Activated naive CD8-positive, alpha-beta T cell treated with anti-CD3 and anti-CD28 coated beads, Interleukin-2, amount 50 U/mL, for 24 hours (primary cell): ENCODE measurements around the gene SLIT3.
A peak's percentile ranks its signal among the peaks of the same experiment; 100 is the strongest.

ENCODE experiments used
- ATAC-seq: fragments of 150-1000 bp; cut with Tn5 transposase; one replicate; pipeline ENCODE4 v1.10.0; 2021
- DNase-seq: peaks from one replicate; pipeline ENCODE4 v3.0.0; 2021
- H3K27ac Mint-ChIP-seq: one replicate; pipeline ENCODE4 v1.8.0; 2021; ENCODE audit warnings: mild to moderate bottlenecking, mixed read lengths
- H3K27me3 Mint-ChIP-seq: one replicate; pipeline ENCODE4 v1.8.0; 2021; ENCODE audit warnings: mixed read lengths
- H3K36me3 Mint-ChIP-seq: one replicate; pipeline ENCODE4 v1.8.0; 2021; ENCODE audit warnings: low read depth, mixed read lengths
- H3K4me1 Mint-ChIP-seq: one replicate; pipeline ENCODE4 v1.8.0; 2021; ENCODE audit warnings: mixed read lengths
- H3K4me3 Mint-ChIP-seq: one replicate; pipeline ENCODE4 v1.8.0; 2021; ENCODE audit warnings: mild to moderate bottlenecking, moderate library complexity, mixed read lengths
- H3K9me3 Mint-ChIP-seq: one replicate; pipeline ENCODE4 v1.8.0; 2021; ENCODE audit warnings: mixed read lengths

The SLIT3 gene

DNA sequence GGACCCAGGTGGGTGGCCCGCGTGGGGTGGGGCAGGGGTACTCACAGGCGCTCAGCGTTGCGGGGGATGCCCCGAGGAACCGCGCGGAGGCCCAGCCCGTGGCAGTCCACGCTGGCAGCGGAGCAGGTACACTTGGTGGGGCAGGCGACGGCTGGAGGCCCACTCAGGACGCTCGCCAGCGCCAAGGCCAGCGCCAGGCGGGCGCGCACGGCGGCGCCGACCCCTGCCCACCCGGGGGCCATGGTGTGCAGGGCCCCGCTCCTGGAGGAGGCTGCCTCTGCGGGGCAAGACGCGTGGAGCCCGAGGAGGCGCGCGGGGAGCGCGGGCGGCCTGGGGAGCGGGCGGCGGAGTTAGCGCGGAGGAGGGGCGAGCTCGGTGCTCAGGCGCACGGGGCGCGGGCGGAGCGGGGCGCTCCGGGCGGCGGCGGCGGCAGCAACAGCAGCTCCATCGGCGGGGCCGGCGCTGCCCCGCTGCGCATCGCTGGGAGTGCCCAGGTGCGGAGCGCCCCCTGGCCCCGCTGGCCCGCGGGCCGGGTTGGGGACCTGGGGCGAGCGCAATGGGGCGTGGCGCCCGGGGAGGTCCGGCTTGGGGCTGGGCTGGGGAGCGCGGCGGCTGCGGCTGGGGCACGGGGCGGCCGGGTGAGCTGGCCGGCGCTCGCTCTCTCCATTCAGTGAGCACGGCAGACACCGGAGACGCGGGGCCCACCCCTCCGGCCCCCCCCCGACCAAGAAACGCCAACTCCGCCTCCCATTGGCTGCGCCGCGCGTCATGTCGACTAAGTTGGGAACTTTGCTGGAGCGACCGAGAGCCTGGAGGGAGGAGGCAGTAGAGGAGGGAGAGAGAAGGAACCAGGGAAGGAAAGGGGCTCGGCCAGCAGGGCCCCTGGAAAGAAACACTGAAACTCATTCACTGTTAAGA, at the start of gene SLIT3:
Gene SLIT3, minus strand, starts transcription at position 672 of the 918 bp plus-strand sequence. Its CDS starts 430 bp downstream, at position 242.
- no peaks in the 10 kb centered on the region for H3K9me3 Mint-ChIP-seq
- ATAC-seq (peak; percentile 16), DNase-seq (no peak)
- no peaks in the 10 kb centered on the region for H3K36me3 Mint-ChIP-seq
- H3K4me1 Mint-ChIP-seq: peaks cover 5% of the 10 kb centered on the region
- H3K27me3 Mint-ChIP-seq: peaks cover 43% of the 10 kb centered on the region
- no peak within 1 kb of the TSS for H3K4me3 Mint-ChIP-seq
- no peak within 1 kb of the TSS for H3K27ac Mint-ChIP-seq

DNA sequence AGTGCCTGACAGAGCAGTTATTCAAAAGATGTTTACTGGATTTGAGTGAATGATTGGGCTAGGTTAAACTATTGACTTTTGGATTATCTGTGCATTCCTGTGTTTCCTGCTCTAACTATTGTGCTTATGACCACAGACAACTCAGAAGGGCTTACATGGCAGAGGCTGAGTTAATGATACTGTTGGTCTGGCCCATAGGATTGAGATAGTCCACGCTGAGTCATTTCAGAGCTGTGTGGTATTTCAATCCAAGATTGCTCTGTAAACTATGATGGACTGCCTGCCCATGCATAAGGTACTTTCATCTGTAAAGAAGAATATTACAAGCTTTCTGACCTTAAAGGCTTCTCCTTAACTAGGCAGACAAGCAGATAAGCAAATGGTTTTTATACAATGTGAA, 49.1 kb upstream of the SLIT3 start:
- Mint-ChIP-seq H3K27me3 (peaks cover 5% of the 10 kb centered on the region), H3K4me3 (no peak overlapping the region), H3K36me3 (no peaks in the 10 kb centered on the region), H3K4me1 (no peaks in the 10 kb centered on the region), H3K9me3 (no peaks in the 10 kb centered on the region), H3K27ac (no peak overlapping the region)
- ATAC-seq (no peak), DNase-seq (no peak)

DNA sequence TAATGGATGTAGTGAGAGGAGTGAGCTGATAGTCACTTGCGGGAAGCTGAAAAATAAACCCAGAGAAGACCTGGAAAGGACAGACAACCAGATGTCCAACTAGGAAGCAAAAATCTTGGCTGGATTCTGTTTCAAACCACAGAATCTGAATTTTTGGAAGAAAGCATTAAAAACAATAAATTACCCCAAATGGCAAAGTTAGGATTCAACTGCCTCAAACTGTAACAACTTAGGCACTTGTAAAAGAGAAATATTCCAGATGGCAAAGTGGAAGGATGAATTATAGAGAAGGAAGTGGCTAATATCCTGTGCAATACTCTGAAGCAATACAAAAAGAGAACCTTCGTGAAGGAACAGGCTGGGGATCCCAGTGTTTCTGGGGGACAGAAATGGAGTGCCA, 46.8 kb upstream of the SLIT3 start:
- Mint-ChIP-seq H3K4me3 (no peak overlapping the region), H3K4me1 (no peaks in the 10 kb centered on the region), H3K27ac (no peak overlapping the region), H3K27me3 (peaks cover 5% of the 10 kb centered on the region), H3K9me3 (no peaks in the 10 kb centered on the region), H3K36me3 (no peaks in the 10 kb centered on the region)
- no peak for DNase-seq
- ATAC-seq: no peak

DNA sequence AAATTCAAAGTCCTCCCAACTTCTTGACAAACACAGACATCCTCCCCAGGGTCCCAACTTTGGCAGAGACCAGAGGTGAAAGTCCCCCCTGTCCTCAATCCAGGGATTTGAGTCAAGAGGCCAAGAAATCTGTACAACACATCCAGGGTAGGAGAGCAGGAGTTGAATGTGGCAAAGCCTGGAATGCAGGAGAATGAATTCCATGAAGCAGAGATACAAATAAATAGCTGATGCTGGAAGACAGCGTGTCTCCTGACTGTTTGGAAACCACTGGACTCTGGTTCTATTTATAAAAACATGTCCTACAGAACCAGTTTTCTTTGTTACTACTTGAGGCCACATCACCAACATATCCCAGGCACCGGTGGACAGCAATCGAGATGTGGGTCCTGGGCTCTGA, 43.7 kb upstream of the SLIT3 start:
- Mint-ChIP-seq H3K27ac (no peak overlapping the region), H3K9me3 (no peaks in the 10 kb centered on the region), H3K36me3 (no peaks in the 10 kb centered on the region), H3K27me3 (peaks cover 3% of the 10 kb centered on the region), H3K4me3 (no peak overlapping the region), H3K4me1 (no peaks in the 10 kb centered on the region)
- no peak for DNase-seq
- no peak for ATAC-seq

DNA sequence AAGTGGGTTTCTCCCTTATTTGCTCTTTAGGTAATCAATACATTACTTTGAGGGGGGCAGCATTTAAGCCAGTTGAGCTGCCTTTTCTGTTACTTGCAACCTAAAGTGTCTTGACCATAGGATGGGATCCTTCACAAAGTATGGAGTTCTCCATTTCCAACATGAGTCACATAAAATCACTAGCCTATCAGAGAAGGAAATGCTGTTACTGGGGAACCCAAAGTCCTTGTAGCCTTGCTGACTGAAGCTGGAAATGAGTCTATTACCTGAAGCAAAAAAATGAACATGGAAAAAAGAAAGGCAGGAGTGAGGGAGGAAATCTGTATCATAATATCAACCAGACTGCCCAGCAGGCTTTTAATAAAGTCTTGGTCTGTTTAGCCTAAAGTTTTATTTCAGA, 42.8 kb upstream of the SLIT3 start:
- no peak overlapping the region for H3K4me3 Mint-ChIP-seq
- peaks cover 2% of the 10 kb centered on the region for H3K27me3 Mint-ChIP-seq
- H3K27ac Mint-ChIP-seq: no peak overlapping the region
- no peaks in the 10 kb centered on the region for H3K9me3 Mint-ChIP-seq
- no peaks in the 10 kb centered on the region for H3K36me3 Mint-ChIP-seq
- no peaks in the 10 kb centered on the region for H3K4me1 Mint-ChIP-seq
- DNase-seq (no peak), ATAC-seq (no peak)

DNA sequence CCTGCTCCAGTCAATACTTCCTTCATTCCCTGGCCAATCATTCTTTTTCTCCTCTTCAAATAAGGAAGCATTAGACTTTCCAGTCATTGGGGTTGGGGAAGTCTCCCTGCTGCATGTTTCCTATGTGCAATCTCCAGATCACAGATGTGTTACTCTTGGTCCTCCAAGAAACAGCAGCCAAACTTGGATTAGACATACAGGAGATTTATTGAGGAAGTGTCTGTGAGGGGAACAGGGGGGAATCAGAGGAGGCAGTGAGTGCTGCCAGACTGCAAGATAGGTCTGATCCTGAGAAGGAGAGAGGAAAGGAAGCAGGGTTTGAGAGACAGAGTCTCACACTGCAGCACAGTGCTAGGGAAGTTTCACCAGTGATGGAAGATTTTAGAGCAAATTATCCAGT, 40.6 kb upstream of the SLIT3 start:
- no peak for ATAC-seq
- no peaks in the 10 kb centered on the region for H3K9me3 Mint-ChIP-seq
- no peak for DNase-seq
- H3K27me3 Mint-ChIP-seq: peaks cover 2% of the 10 kb centered on the region
- no peak overlapping the region for H3K27ac Mint-ChIP-seq
- no peaks in the 10 kb centered on the region for H3K36me3 Mint-ChIP-seq
- no peak overlapping the region for H3K4me3 Mint-ChIP-seq
- H3K4me1 Mint-ChIP-seq: no peaks in the 10 kb centered on the region

DNA sequence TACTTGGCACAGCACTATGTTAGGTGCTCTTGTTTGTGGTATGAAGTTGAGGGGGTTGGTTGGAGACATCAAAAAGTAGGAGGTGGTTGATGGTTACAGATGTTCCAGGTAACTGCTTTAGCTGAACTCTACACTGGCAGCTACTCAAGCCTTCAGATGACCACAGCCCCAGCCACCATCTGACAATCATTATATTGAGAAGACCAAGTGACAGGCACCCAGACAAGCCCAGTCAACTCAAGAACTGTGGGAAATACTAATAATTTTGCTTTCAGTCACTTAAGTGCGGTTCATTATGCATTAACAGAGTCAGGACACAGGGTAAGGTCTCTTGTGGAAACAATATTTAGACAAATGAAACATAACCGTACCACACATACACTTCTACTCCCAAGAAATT, 38.9 kb upstream of the SLIT3 start:
- H3K4me1 Mint-ChIP-seq: no peaks in the 10 kb centered on the region
- H3K9me3 Mint-ChIP-seq: no peaks in the 10 kb centered on the region
- H3K4me3 Mint-ChIP-seq: no peak overlapping the region
- H3K36me3 Mint-ChIP-seq: no peaks in the 10 kb centered on the region
- ATAC-seq: no peak
- H3K27me3 Mint-ChIP-seq: peaks cover 4% of the 10 kb centered on the region
- no peak overlapping the region for H3K27ac Mint-ChIP-seq
- DNase-seq: no peak

DNA sequence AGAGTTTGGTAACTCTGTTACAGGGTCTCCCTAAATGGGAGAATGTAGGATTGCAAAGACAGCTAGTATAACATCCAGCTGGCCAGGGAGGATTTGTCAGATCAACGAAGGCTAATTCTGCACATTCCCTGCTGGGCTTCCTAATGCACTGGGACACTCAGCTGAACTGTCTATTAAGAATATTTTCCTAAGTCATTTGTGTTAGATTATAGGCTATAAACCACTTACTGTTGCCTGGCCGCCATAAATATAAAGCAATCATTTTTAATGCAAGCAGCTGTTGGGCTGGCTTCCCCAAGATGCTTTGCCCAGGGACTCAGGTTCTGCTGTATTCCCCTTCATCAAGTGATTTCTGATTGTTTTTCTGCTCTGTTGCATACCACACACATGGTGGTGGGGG, 35.3 kb upstream of the SLIT3 start:
- ATAC-seq: no peak
- Mint-ChIP-seq H3K9me3 (no peaks in the 10 kb centered on the region), H3K27me3 (peaks cover 4% of the 10 kb centered on the region), H3K4me1 (no peaks in the 10 kb centered on the region), H3K27ac (no peak overlapping the region), H3K36me3 (no peaks in the 10 kb centered on the region), H3K4me3 (no peak overlapping the region)
- no peak for DNase-seq

DNA sequence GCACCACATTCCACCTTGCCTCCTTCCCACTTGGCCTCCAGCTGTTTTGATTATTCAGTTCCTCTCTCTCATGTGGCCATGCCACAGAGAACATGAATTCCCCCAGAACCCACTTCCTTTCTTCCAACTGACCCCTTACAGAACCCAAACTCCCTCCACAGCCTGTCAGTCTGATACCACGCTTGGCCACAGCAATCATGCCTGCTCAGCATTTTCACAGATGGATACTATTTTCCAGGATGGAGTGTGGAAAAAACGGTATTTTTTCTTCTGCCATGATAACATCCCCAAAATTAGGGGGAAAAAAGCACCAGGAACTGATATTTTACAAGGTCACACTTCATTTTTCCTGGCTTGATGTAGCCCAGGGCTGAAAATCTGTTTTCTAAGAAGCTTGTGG, 34.9 kb upstream of the SLIT3 start:
- Mint-ChIP-seq H3K4me3 (no peak overlapping the region), H3K27ac (no peak overlapping the region), H3K36me3 (no peaks in the 10 kb centered on the region), H3K27me3 (peaks cover 4% of the 10 kb centered on the region), H3K4me1 (no peaks in the 10 kb centered on the region), H3K9me3 (no peaks in the 10 kb centered on the region)
- ATAC-seq: no peak
- no peak for DNase-seq

DNA sequence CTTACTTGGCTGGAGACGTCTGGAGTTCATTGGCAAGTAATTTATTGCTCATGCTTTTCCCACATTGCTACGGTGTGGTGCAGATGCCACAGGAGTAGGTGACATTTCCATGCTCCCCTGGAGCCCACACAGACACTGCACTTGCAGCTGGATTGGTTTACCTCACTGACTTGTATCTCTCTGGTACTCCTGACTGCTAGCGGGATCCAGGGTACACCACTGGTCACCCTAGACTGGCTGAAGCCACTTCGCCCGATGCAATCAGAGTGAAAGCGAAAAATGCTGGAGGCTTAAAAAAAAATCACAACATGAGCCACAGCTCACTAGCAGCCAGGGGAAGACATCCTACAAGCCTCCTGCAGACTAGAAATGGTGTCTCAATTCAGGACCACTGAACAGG, 32.6 kb upstream of the SLIT3 start:
- Mint-ChIP-seq H3K4me3 (no peak overlapping the region), H3K36me3 (no peaks in the 10 kb centered on the region), H3K27ac (no peak overlapping the region), H3K27me3 (peaks cover 4% of the 10 kb centered on the region), H3K4me1 (no peaks in the 10 kb centered on the region), H3K9me3 (no peaks in the 10 kb centered on the region)
- no peak for DNase-seq
- no peak for ATAC-seq

DNA sequence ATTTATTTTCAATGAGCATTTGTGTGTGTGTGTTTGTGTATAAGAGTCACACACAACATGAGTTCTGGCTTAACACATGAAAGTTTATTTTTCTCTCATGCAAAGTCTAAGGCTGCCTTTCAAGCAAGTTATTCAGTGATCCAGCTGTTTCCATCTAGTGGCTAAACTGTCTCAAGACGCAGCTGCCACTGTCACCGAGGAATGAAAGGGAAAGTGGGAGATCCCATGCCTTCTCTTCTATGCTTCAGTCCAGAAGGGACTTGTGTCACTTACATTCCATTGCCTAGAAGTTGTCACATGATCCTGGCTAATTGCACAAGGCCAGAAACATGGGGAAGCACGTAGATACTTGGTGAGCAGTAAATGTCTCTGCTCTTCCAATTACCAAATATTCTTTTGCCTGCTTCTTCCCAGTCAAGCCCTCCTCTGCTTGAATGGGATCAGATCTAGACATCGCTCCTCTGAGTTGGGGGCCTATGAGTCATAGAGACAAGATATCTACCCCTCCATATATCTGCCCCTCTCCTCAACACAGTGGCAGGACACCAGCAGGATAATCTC, 30.4 kb upstream of the SLIT3 start:
- DNase-seq (no peak), ATAC-seq (no peak)
- Mint-ChIP-seq H3K9me3 (no peaks in the 10 kb centered on the region), H3K27me3 (peaks cover 4% of the 10 kb centered on the region), H3K36me3 (no peaks in the 10 kb centered on the region), H3K4me3 (no peak overlapping the region), H3K4me1 (no peaks in the 10 kb centered on the region), H3K27ac (no peak overlapping the region)

DNA sequence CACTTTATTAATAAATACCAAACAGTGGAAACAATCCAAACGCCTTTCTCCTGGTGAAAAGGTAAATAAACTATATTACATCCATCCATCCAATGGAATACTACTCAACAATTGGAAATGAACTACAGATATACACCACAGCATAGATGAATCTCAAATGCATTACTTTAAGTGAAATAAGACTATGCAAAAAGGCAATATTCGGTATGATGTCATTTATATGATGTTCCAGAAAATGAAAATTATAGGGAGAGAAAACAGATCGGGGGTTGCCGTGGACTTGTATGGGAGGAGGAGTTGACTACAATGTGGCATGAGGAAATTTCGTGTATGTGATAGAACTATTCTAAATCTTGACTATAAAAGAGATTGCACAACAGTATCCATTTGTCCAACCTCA, 27.5 kb upstream of the SLIT3 start:
- Mint-ChIP-seq H3K4me3 (no peak overlapping the region), H3K36me3 (no peaks in the 10 kb centered on the region), H3K27me3 (peaks cover 2% of the 10 kb centered on the region), H3K27ac (no peak overlapping the region), H3K4me1 (no peaks in the 10 kb centered on the region), H3K9me3 (no peaks in the 10 kb centered on the region)
- DNase-seq: no peak
- no peak for ATAC-seq

DNA sequence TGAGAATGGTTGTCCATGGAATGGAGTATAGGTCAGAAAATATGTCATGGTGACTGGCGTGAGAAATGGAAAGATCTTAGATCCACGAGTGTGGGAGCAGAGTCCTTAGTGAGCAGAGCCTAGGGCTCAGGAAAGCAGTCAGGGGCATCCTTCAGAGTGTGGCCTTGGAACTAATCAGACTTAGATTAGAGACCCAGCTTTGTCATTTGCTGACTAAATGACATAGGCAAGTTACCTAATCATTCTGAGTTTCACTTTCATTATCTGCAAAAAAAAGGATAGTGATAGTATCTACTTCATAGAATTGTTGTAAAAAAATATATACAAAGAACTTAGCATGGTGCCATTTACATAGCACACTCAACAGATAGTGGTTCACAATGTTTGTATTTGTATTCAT, 24.3 kb upstream of the SLIT3 start:
- H3K9me3 Mint-ChIP-seq: no peaks in the 10 kb centered on the region
- DNase-seq (no peak), ATAC-seq (no peak)
- no peaks in the 10 kb centered on the region for H3K36me3 Mint-ChIP-seq
- no peaks in the 10 kb centered on the region for H3K4me1 Mint-ChIP-seq
- peaks cover 2% of the 10 kb centered on the region for H3K27me3 Mint-ChIP-seq
- no peak overlapping the region for H3K4me3 Mint-ChIP-seq
- no peak overlapping the region for H3K27ac Mint-ChIP-seq

DNA sequence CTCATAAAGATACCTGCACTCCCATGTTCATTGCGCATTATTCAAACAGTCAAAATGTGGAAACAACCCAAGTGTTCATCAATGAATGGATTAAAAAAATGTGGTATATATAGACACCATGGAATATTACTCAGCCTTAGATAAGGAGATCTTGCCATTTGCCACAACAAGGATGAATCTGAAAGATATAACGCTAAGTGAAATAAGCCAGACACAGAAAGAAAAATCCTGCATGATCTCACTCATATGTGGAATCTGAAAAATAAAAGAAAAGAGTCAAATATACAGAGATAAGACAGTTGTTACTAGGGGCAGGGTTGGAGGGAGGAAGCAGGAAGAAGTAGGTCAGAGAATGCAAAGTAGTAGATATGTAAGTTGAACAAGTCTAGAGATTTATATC, 17.6 kb upstream of the SLIT3 start:
- ATAC-seq (no peak), DNase-seq (no peak)
- H3K9me3 Mint-ChIP-seq: no peaks in the 10 kb centered on the region
- no peaks in the 10 kb centered on the region for H3K27me3 Mint-ChIP-seq
- no peak overlapping the region for H3K4me3 Mint-ChIP-seq
- H3K36me3 Mint-ChIP-seq: no peaks in the 10 kb centered on the region
- H3K27ac Mint-ChIP-seq: no peak overlapping the region
- no peaks in the 10 kb centered on the region for H3K4me1 Mint-ChIP-seq

DNA sequence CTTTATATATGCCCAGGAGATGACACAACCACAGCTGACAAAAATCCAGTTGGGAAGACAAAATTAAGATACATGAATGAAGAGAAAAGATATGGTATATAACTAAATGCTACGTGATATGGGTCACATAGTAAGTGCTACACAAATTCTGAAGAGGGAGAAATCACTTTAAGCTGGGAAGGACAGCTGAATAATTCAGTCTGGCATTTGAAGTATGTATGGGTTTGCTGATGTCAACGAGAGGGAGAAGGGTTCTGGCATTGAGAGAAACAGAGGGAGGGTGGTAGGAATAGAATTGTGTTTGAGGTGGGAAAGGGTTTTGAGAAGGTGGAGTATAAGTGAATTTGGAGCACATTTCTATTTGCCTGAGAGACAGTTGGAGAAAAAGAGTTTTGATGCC, 6.7 kb upstream of the SLIT3 start:
- Mint-ChIP-seq H3K4me1 (no peaks in the 10 kb centered on the region), H3K9me3 (peaks cover 8% of the 10 kb centered on the region), H3K27ac (no peak overlapping the region), H3K27me3 (peaks cover 16% of the 10 kb centered on the region), H3K36me3 (no peaks in the 10 kb centered on the region), H3K4me3 (no peak overlapping the region)
- no peak for ATAC-seq
- no peak for DNase-seq
